KBM-7 (cell line): ENCODE data around the gene TIMM13.

Experiments
- DNase-seq: peaks from one replicate; pipeline ENCODE4 v3.0.0-alpha.2; 2015
- in situ Hi-C: fragments of 300-500 bp; cut with MboI; formaldehyde crosslinking; loops from 2 replicates; pipeline ENCODE4 v1.14.3; 2020; ENCODE audit warnings: low sequenced_read_pairs, low pct_unique_long_range_greater_than_20kb, mixed read lengths

Gene TIMM13

GRCh38 chr19:2434721-2435265 is 7.4 kb upstream of the TIMM13 start:
- in situ Hi-C loops: no loop called here
- DNase-seq: no peak

- DNase-seq: no peak
- in situ Hi-C loops: no loop called here
Measured at GRCh38 chr19:2434267-2434666, 6.9 kb upstream of the TIMM13 start.

- in situ Hi-C loops: no loop called here
- DNase-seq: no peak
Measured at GRCh38 chr19:2433854-2434253, 6.5 kb upstream of the TIMM13 start.

GRCh38 chr19:2432131-2432848 is 4.9 kb upstream of the TIMM13 start:
- in situ Hi-C loops: no loop called here
- DNase-seq: no peak

- in situ Hi-C loops: no loop called here
- DNase-seq: no peak
Measured at GRCh38 chr19:2431318-2432055, 4.1 kb upstream of the TIMM13 start.

GRCh38 chr19:2429917-2430535 is 2.6 kb upstream of the TIMM13 start:
- in situ Hi-C loops: no loop called here
- DNase-seq: no peak

GRCh38 chr19:2428756-2429711 is 1.6 kb upstream of the TIMM13 start:
- in situ Hi-C loops: no loop called here
- DNase-seq: no peak

GRCh38 chr19:2428321-2428690 is 920 bp upstream of the TIMM13 start:
- in situ Hi-C loops: no loop called here
- DNase-seq: no peak

GRCh38 chr19:2426611-2427428 is 566 bp downstream of the TIMM13 start:
- in situ Hi-C loops: no loop called here
- peak; percentile 37 for DNase-seq

GRCh38 chr19:2425622-2426581 is 1.5 kb downstream of the TIMM13 start:
- in situ Hi-C loops: no loop called here
- DNase-seq: no peak

- in situ Hi-C loops: no loop called here
- no peak for DNase-seq
Measured at GRCh38 chr19:2424686-2425621, 2.4 kb downstream of the TIMM13 start.

GRCh38 chr19:2423915-2424685 is 3.3 kb downstream of the TIMM13 start:
- no peak for DNase-seq
- in situ Hi-C loops: no loop called here

- in situ Hi-C loops: no loop called here
- DNase-seq: no peak
Measured at GRCh38 chr19:2423071-2423914, 4.1 kb downstream of the TIMM13 start.

GRCh38 chr19:2421581-2422306 is 5.6 kb downstream of the TIMM13 start:
- in situ Hi-C loops: no loop called here
- DNase-seq: no peak
